ENCODE measurements around the gene HCAR2. TPM values are rescaled to one million over a fixed set of nuclear protein-coding genes. Genes with fewer than 3 reads are reported as not detected.
"Not testable (repeated sequence)": the region's sequence is repeated elsewhere in the genome, so short reads cannot be mapped to it uniquely, and the experiment has no call there.

The HCAR2 gene
- total RNA-seq, 1 donor from 2014 or later: 3.4 TPM

- no peak for DNase-seq
These were observed 41.2 kb downstream of the HCAR2 start for GRCh38 chr12:122661938-122662337.

- no peak for DNase-seq
These were observed 41.9 kb downstream of the HCAR2 start for GRCh38 chr12:122661246-122661645.

- DNase-seq: no peak
These were observed 43.6 kb downstream of the HCAR2 start for GRCh38 chr12:122659579-122659978.

- DNase-seq: no peak
These were observed 46.9 kb downstream of the HCAR2 start for GRCh38 chr12:122656298-122656697.

- DNase-seq: not testable (repeated sequence)
These were observed 49.9 kb downstream of the HCAR2 start for GRCh38 chr12:122653291-122653690.

GRCh38 chr12:122651520-122652224, 51.5 kb downstream of the HCAR2 start:
- peak; percentile 6 for DNase-seq

Small RNA genes lying within 50 kb of the gene (small RNA-seq; reads per million reads assigned to genes)
- not detected for gene AC026333.2 (ENCODE audit: low replicate concordance)

Other genes with a start within 250 kb of the HCAR2 start
- 31.3 TPM for gene ZCCHC8, start 202.4 kb downstream of the HCAR2 start, total RNA-seq
- gene RSRC2, start 176.4 kb downstream of the HCAR2 start, total RNA-seq: 77.9 TPM
- 28.5 TPM for gene KNTC1, start 176.1 kb downstream of the HCAR2 start, total RNA-seq
- gene HCAR3, start 13.5 kb upstream of the HCAR2 start, total RNA-seq: 2.6 TPM
- gene HCAR1, start 27.5 kb upstream of the HCAR2 start, total RNA-seq: 0.10 TPM
- gene DENR, start 49.5 kb upstream of the HCAR2 start, total RNA-seq: 40.8 TPM
- gene CCDC62, start 71.2 kb upstream of the HCAR2 start, total RNA-seq: 2.8 TPM
- 14.1 TPM for gene HIP1R, start 132.1 kb upstream of the HCAR2 start, total RNA-seq
- 32.6 TPM for gene VPS37B, start 192.8 kb upstream of the HCAR2 start, total RNA-seq

All from tongue (tissue), 3 donors.